HG03196 (cell line): ENCODE measurements around the gene LRRN4CL.
"Not testable (repeated sequence)": the region's sequence is repeated elsewhere in the genome, so short reads cannot be mapped to it uniquely, and the experiment has no call there.

Experiments used
- ATAC-seq: cut with Tn5 transposase; IDR thresholded peaks from one replicate; pipeline ENCODE4 v1.9.1; 2021; ENCODE audit not compliant: unreplicated experiment

LRRN4CL gene

DNA sequence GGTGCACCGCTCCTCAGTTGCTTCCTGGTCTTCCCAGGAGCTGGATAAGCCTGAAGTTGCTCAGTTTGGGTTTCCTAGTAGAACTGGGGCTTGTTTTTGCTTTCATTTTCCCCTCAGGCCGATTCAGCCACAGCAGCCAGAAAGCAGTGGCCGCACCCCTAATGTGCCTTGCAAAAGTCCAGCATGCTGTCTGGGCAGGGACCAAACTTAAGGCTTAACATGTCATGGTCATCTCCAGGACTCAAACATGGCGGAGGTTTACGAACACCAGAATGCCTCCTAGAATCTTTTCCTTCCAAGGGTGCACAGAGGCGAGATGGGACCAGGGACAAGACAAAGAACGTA lies 20.6 kb upstream of the LRRN4CL start:
- no peak for ATAC-seq

GRCh38 chr11:62709247-62710000 lies 20.1 kb upstream of the LRRN4CL start:
- ATAC-seq = peak; percentile 62

DNA sequence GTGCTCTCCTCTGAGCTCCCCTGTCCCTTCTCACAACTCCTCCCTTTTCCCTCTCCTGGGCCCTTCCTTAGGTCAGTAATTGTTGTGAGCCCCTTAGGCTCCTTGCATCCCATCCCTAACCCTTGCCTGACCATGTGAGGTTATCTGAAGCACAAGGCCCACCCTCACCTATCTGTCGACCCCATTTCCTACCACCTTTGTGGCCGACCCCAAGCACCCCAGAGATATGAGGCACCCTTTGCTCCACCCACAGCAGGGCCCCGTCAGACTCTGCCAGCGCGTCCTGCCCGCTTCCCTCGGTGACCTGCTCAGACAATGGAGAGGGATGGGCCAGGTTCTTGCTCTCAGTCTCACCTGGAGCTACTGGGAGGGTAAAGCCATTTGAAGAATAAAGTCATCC lies 19.5 kb upstream of the LRRN4CL start:
- ATAC-seq = no peak

DNA sequence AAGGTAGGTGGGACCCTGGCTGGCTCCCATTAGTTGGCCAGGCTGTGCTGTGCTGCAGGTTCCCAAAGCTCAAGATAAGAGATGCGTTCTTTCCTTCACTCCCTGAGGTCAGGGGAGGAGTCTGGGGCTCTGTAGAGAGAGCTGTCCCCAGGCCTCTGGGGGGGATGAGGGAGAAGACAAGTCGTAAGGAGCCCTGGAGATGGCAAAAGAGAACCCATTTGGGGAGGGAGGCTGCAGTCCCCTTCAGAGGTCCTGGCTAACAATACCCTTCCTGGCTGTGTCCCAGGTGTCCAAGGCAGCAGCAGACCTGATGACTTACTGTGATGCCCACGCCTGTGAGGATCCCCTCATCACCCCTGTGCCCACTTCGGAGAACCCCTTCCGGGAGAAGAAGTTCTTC lies 19.1 kb upstream of the LRRN4CL start:
- no peak for ATAC-seq

DNA sequence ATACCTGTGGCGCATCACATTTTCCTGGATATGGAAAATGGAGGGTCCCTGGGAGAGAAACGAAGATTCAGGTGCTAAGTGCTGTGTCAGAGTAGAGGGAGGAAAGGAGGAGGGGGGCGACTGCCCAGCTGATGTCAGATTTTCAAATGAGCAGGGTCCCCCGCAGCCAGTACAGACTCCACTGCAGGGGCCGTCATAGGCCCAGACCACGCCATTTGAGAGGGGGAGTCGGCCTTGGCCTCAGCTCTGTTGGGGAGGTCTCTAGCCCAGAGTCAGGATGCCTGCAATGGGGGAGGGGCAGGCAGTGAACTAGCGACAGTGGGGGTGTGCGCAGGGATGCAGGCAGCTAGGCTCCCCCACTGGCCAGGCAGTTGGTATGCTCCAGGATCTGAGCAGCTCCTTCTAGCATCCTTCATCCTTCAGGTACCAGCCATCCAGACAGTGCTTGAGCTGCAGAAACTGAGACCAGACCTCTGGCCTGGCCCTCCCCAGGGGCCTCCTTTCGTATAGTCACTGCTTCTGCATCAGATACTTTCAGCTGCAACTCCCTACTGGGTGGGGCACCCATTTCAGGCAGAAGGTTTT lies 18.0 kb upstream of the LRRN4CL start, which contains the start of the genes BSCL2 and GNG3:
TSS of gene BSCL2 (minus strand) at position 148 of the 585 bp plus-strand sequence. CDS start 229 bp downstream, outside the sequence.
TSS of gene GNG3 (plus strand) at position 400 of the 585 bp plus-strand sequence. CDS start 620 bp downstream, outside the sequence.
- ATAC-seq = no peak

GRCh38 chr11:62706850-62707247 lies 17.5 kb upstream of the LRRN4CL start:
- no peak for ATAC-seq

- peak; percentile 55 for ATAC-seq
Measured at GRCh38 chr11:62705880-62706849, 16.8 kb upstream of the LRRN4CL start.

DNA sequence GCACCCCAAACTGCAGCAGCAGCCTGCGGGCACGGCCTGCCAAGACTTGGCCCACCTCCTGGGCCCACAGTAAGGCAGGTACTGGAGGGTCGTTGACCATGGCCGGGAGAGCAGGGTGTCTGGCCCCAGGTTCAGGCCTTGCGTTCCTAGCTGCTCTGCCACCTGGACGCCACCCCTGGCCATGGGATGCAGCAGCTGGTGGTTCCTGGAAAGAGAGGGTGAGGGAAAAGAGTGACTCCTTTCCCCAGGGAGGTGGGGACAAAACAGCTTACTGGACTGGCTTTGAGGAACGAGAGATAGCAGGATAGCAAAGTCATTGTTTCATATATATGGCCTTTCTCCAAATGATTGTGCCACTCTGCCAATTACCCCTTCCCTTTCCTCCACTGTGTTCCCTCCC lies 16.1 kb upstream of the LRRN4CL start:
- ATAC-seq = no peak

DNA sequence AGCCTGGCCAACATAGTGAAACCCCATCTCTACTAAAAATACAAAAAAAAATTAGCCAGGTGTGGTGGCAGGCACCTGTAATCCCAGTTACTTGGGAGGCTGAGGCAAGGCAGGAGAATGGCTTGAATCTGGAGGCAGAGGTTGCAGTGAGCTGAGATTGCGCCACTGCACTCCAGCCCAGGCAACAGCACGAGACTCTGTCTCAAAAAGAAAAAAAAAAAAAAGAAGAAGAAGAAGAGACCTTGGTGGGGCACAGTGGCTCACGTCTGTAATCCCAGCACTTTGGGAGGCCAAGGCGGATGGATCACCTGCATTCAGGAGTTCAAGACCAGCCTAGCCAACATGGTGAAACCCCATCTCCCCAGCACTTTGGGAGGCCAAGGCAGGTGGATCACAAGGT lies 14.6 kb upstream of the LRRN4CL start:
- not testable (repeated sequence) for ATAC-seq

- no peak for ATAC-seq
Measured at GRCh38 chr11:62702246-62702645, 12.9 kb upstream of the LRRN4CL start.

GRCh38 chr11:62694455-62695167 lies 5.3 kb upstream of the LRRN4CL start:
- no peak for ATAC-seq

DNA sequence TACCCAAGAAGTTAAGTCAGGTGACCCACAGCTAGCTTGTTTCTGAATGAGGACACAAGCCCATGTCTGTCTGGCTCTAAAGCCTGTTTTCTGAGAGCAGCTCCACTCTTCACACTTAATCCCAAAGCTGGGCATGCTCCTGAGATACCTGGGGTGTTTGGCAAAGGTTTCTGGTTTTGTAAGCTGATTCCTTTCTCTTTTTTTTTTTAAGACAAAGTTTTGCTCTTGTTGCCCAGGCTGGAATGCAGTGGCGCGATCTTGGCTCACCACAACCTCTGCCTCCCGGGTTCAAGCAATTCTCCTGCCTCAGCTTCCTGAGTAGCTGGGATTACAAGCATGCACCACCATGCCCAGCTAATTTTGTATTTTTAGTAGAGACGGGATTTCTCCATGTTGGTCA lies 4.3 kb upstream of the LRRN4CL start:
- not testable (repeated sequence) for ATAC-seq

DNA sequence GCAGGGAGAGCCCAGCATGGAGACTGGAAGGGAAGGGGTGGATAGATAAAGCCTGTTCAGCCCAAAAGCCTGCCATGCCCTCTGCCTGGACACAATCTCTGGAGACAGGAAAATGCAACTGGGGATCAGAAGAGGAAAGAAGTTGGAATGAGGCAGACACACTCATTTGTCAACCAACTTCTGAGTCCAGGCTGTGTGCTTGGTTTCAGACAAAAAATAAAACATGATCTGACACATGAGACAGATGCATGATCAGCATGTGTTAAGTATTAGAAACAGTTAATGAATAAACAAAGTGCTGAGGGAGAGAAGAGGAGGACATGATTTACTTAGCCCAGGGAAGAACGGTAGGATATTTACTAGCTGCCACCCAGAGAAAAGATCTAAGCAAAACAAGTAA lies 839 bp downstream of the LRRN4CL start:
- ATAC-seq = no peak

DNA sequence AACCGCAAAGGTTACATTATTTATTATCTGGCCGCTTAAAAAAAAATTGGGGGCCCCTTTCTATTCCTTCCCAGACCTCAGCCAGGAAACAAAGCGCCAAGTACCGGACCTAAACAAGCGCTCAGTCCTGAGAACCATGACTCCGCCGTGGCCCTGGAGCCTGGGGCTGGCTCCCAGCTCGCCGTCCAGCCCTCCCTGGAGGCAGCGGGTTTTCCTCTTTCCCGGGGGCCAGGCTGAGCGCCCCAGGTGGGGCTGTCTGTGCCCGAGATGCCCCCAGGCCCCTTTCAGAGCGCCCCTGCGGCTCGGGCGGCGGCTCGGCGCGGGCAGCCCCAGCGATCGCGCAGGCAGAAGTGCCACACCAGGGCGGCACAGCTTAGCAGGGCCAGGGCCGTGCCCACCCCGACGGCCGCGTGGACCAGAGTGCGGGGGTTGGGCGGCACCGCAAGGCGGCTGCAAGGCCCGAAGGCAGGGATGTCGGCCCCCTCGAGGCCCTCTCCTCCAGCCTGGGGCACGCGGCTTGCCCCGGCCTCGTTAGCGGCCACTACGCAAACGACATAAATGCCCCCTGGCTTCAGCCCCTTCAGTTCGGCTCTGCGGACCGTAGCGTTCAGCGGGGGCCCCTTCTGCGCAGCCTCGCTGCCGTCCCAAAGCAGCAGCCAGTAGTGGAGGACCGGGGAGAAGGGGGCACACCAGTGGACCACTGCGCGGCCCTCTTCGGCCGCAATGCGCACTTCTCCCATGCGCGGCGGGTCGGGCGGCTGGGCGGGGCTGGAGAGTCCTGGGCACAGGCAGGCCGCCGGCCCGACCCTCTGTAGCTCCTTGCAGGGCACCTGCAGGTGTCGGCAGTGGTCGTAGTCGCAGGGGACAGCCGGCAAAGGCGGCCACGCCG lies 1.6 kb downstream of the LRRN4CL start:
- no peak for ATAC-seq

GRCh38 chr11:62682518-62682917 lies 6.8 kb downstream of the LRRN4CL start:
- no peak for ATAC-seq

GRCh38 chr11:62680825-62681240 lies 8.5 kb downstream of the LRRN4CL start:
- peak; percentile 59 for ATAC-seq

GRCh38 chr11:62678770-62679696 lies 10.3 kb downstream of the LRRN4CL start, which contains the start of gene UBXN1:
Gene UBXN1 (minus strand): TSS chr11:62679073. CDS start chr11:62678923, 150 bp downstream.
- ATAC-seq = peak; percentile 72

DNA sequence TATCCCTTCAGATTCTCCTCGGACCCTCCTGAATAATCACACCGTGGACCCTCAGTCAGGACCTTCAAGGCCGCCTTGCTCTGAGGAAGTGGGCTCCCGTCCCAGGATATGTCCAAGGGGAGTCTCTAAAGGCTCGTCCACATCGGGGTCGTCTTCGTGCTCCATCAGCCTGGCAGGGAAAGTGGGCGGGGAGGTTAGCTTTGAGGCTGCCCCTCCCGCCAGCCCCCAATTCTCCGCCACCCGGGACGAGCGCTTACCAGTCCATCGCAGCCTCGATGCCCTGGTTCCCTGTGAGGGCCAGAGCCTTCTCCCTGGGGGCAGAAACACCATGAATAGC lies 10.9 kb downstream of the LRRN4CL start:
- no peak for ATAC-seq

- no peak for ATAC-seq
Measured at GRCh38 chr11:62677714-62678113, 11.6 kb downstream of the LRRN4CL start.
